Measurements from ENCODE around the gene METTL9.

DNA sequence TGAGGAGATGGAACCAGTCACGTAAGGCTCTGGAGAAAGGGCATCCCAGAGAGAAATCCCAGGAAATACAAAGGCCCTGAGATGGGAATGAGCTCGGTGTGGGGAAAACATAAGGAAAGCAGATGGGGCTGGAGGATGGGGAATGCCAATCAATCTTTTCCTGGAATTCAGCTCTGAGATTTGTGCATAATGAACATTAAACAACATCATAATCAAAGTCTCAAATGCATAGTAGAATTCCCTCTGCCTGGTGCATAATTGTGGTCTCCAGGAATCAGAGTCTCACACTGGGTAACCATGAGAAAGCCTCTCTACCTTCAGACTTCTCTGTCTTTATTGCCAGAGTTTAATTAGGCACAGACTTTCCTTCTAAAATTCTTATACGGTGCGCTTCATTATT, 95.2 kb downstream of the METTL9 start:
- TF ChIP-seq, protein P1, sequence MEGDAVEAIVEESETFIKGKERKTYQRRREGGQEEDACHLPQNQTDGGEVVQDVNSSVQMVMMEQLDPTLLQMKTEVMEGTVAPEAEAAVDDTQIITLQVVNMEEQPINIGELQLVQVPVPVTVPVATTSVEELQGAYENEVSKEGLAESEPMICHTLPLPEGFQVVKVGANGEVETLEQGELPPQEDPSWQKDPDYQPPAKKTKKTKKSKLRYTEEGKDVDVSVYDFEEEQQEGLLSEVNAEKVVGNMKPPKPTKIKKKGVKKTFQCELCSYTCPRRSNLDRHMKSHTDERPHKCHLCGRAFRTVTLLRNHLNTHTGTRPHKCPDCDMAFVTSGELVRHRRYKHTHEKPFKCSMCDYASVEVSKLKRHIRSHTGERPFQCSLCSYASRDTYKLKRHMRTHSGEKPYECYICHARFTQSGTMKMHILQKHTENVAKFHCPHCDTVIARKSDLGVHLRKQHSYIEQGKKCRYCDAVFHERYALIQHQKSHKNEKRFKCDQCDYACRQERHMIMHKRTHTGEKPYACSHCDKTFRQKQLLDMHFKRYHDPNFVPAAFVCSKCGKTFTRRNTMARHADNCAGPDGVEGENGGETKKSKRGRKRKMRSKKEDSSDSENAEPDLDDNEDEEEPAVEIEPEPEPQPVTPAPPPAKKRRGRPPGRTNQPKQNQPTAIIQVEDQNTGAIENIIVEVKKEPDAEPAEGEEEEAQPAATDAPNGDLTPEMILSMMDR (IDR thresholded peaks at IDR 0.05): no peak
- TF ChIP-seq POLR2A (IDR thresholded peaks at IDR 0.05): no peak
